ENCODE results near the gene ZFHX2.

The ZFHX2 gene

DNA sequence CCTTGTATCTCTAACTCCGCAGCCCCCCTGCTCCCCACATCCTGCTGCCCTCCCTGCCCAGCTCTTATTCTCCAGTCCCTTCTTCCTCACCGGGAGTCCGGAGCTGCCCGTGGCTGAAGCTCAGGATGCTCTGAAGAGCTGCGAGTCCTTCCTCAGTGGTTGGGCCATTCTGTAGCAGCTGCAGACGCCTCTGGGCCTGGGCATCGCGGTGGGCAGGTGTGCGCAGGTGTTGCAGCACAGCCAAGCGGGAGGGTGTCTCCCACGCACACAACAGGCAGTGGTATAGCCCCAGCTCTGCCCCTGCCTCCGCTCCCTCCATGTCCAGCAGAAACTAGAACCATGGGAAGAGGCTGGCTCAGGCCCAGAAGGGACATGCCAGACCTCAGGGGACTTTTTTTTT lies 20.2 kb downstream of the ZFHX2 start:
- TF ChIP-seq, protein P1, sequence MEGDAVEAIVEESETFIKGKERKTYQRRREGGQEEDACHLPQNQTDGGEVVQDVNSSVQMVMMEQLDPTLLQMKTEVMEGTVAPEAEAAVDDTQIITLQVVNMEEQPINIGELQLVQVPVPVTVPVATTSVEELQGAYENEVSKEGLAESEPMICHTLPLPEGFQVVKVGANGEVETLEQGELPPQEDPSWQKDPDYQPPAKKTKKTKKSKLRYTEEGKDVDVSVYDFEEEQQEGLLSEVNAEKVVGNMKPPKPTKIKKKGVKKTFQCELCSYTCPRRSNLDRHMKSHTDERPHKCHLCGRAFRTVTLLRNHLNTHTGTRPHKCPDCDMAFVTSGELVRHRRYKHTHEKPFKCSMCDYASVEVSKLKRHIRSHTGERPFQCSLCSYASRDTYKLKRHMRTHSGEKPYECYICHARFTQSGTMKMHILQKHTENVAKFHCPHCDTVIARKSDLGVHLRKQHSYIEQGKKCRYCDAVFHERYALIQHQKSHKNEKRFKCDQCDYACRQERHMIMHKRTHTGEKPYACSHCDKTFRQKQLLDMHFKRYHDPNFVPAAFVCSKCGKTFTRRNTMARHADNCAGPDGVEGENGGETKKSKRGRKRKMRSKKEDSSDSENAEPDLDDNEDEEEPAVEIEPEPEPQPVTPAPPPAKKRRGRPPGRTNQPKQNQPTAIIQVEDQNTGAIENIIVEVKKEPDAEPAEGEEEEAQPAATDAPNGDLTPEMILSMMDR (IDR thresholded peaks at IDR 0.05; ENCODE audit: extremely low read depth, insufficient read depth, missing control alignments) = no peak
- in situ Hi-C loops (cut with MboI; ENCODE audit: low pct_unique_long_range_greater_than_20kb, low sequenced_read_pairs, unreplicated experiment) = no loop called here
- no peak for DNase-seq (ENCODE audit: low spot score)

DNA sequence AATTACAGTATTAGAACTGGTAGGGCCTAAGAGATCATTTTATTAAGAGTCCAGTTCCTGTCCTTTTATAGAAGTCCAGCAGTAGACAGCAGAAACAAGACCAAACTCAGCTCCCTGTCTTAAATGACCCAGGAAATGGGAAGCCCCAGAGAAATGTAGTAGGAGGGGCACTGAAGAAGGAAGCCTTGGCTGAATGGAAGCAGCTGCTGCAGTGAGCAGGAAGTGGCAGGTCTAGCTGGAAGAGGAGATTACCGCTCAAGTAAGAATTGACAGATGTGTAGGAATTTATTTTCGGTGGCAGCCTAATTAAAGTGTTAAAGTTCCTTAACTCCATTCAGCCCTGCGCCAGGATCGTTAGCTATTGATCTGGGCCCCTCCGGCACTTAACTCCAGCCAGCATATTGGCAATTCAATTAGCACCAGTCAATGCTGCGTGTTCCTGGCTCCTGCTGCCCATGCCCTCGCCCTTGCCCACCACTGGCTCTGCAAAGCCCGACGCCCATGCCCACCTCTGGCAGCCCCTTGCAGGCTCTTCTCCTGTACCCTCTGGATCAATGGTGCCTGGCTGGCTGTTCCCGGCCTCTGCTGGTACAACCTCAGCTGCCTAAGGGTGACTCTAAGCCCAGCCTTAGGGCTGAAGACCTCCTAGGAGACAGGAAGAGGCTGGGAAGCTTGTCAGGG lies 21.1 kb downstream of the ZFHX2 start:
- TF ChIP-seq, protein P1 (IDR thresholded peaks at IDR 0.05; ENCODE audit: extremely low read depth, insufficient read depth, missing control alignments) = no peak
- in situ Hi-C loops (cut with MboI; ENCODE audit: low pct_unique_long_range_greater_than_20kb, low sequenced_read_pairs, unreplicated experiment) = no loop called here
- no peak for DNase-seq (ENCODE audit: low spot score)

DNA sequence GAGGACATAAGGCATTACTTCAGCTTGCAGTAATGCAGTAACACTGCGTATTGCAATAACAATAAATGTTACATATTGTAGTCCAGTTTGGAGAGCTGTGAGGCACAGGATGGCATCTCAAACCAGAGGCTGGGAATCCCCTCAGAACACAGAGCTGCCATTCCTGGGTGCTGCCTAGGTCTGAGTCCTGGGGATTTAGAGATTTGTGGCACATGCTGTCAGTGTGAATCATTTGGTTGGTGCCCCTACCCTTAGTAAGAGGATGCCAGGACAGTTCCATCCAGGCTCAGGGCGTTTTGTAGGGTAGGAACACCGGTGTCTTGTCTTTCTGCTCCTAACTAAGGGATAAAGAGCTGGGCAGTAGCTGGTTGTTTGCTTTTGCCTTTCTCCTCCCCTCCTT lies 22.5 kb downstream of the ZFHX2 start:
- no peak for DNase-seq (ENCODE audit: low spot score)
- in situ Hi-C loops (cut with MboI; ENCODE audit: low pct_unique_long_range_greater_than_20kb, low sequenced_read_pairs, unreplicated experiment) = no loop called here
- TF ChIP-seq, protein P1 (IDR thresholded peaks at IDR 0.05; ENCODE audit: extremely low read depth, insufficient read depth, missing control alignments) = no peak

DNA sequence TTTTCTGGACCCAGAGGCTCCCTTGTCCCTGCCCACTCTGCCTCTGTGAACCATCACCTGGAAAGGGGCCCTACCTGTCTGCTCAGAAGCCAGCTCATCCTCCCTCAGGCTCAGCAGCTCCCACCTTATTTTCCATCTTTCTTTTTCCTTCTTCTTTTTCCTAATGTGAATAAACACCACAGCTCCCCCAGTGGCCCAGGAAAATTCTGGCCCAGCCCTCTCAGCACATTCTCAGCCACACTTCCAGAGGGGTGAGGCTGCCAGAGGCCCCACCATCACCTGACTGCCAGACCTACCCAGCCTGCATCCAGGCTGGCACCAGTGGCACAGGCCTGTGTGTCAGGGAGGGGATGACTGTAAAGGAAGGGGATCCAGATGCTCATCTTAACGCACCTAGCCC lies 23.0 kb downstream of the ZFHX2 start:
- TF ChIP-seq, protein P1 (IDR thresholded peaks at IDR 0.05; ENCODE audit: extremely low read depth, insufficient read depth, missing control alignments) = no peak
- DNase-seq (ENCODE audit: low spot score) = no peak
- in situ Hi-C loops (cut with MboI; ENCODE audit: low pct_unique_long_range_greater_than_20kb, low sequenced_read_pairs, unreplicated experiment) = no loop called here

DNA sequence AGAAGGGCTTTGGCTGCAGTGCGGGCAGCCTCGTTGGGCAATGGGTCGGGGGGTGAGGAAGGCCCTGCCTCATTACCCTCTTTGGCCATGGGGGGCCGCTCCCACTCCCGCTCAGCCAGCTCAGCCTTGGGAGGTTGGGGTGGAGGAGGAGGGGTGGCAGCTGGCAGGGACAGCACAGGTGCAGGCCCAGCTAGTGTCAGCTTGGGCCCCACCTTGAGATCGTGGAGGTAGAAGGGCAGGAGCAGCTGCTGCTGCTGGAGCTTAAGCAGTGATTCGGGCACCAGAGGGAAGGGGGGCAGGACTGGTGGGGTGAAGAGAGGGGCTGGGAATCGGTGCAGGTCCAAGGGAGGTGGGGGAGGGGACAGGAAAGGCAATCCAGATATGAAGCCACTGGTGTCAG lies 26.0 kb downstream of the ZFHX2 start:
- DNase-seq (ENCODE audit: low spot score) = no peak
- TF ChIP-seq, protein P1 (IDR thresholded peaks at IDR 0.05; ENCODE audit: extremely low read depth, insufficient read depth, missing control alignments) = no peak
- in situ Hi-C loops (cut with MboI; ENCODE audit: low pct_unique_long_range_greater_than_20kb, low sequenced_read_pairs, unreplicated experiment) = no loop called here

DNA sequence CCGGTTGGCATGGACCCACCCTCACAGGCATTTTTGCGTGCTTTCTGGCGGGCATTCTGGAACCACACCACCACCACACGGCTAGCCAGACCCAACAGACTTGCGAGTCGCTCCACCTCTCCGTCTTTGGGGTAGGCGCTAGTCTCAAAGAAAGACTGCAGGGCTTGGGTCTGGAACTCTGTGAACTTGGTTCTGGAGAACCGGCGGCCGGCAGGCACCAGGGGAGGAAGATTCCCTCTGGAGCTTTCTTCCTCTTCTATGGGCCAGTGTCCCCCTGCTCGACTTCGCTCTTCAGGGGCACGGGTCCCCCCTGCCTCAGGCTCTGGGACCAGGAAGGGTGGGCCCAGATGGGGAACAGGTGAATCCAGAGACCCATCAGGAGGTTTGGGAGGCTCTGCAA lies 26.6 kb downstream of the ZFHX2 start:
- TF ChIP-seq, protein P1 (IDR thresholded peaks at IDR 0.05; ENCODE audit: extremely low read depth, insufficient read depth, missing control alignments) = no peak
- DNase-seq (ENCODE audit: low spot score) = no peak
- in situ Hi-C loops (cut with MboI; ENCODE audit: low pct_unique_long_range_greater_than_20kb, low sequenced_read_pairs, unreplicated experiment) = no loop called here
